GM23338 (cell line): ENCODE data around the gene MOCOS.

Experiments used
- CREB1 ChIP-seq: fragments of 250-450 bp; sonication (Bioruptor Pico); IDR thresholded peaks from 2 replicates; pipeline ENCODE4 v1.5.0; 2020; ENCODE audit warnings: low read depth, mild to moderate bottlenecking, moderate library complexity
- CTCF ChIP-seq, 2 experiments: fragments of 200-600 bp in 1 of 2; sonication (generic) in 1 of 2; conservative IDR thresholded peaks; 2 replicates each; pipeline versions ENCODE4 v1.5.1 to v1.6.1; 2016 to 2017; ENCODE audit warnings: antibody characterized with exemption in 2 of 2, low read depth in 2 of 2, mild to moderate bottlenecking in 2 of 2, moderate library complexity in 1 of 2
- ETS1 ChIP-seq: IDR thresholded peaks from 2 replicates; pipeline ENCODE4 v1.6.1; 2016; ENCODE audit warnings: antibody characterized with exemption
- EZH2 ChIP-seq: fragments of 200-600 bp; sonication (generic); IDR thresholded peaks from one replicate; pipeline ENCODE4 v1.8.0; 2017; ENCODE audit warnings: antibody characterized with exemption, mild to moderate bottlenecking, low read depth; ENCODE audit not compliant: unreplicated experiment
- EZH2phosphoT487 ChIP-seq: fragments of 200-600 bp; sonication (generic); IDR thresholded peaks from one replicate; pipeline ENCODE4 v1.8.1; 2018; ENCODE audit warnings: antibody characterized with exemption; ENCODE audit not compliant: unreplicated experiment
- JUNB ChIP-seq: IDR thresholded peaks from one replicate; pipeline ENCODE4 v1.6.1; 2016; ENCODE audit warnings: antibody characterized with exemption; ENCODE audit not compliant: unreplicated experiment
- NANOG ChIP-seq: IDR thresholded peaks from 2 replicates; pipeline ENCODE4 v1.6.1; 2016; ENCODE audit warnings: antibody characterized with exemption, borderline replicate concordance
- POLR2AphosphoS5 ChIP-seq: IDR thresholded peaks from 2 replicates; pipeline ENCODE4 v1.6.1; 2016; ENCODE audit warnings: antibody characterized with exemption, low read depth
- REST ChIP-seq: IDR thresholded peaks from one replicate; pipeline ENCODE4 v1.6.1; 2018; ENCODE audit warnings: antibody characterized with exemption; ENCODE audit not compliant: unreplicated experiment
- STAT1 ChIP-seq: IDR thresholded peaks from one replicate; pipeline ENCODE4 v1.6.1; 2016; ENCODE audit warnings: antibody characterized with exemption; ENCODE audit not compliant: unreplicated experiment
- ZNF114 ChIP-seq: fragments of 250-450 bp; sonication (Bioruptor Pico); IDR thresholded peaks from 2 replicates; pipeline ENCODE4 v1.5.0; 2020; ENCODE audit warnings: mild to moderate bottlenecking, moderate library complexity
- ZNF331 ChIP-seq: fragments of 250-450 bp; sonication (Bioruptor Pico); IDR thresholded peaks from 2 replicates; pipeline ENCODE4 v1.5.0; 2020; ENCODE audit warnings: low read depth, mild to moderate bottlenecking, moderate library complexity
- ZNF462 ChIP-seq: fragments of 250-450 bp; sonication (Bioruptor Pico); IDR thresholded peaks from 2 replicates; pipeline ENCODE4 v1.5.0; 2020; ENCODE audit warnings: mild to moderate bottlenecking, moderate library complexity

- no peak for TF ChIP-seq CTCF (conservative IDR thresholded peaks at IDR 0.05; ENCODE audit: low read depth in 2 of 2)
- no peak for TF ChIP-seq EZH2
- no peak for TF ChIP-seq EZH2phosphoT487
- no peak for TF ChIP-seq REST
- no peak for TF ChIP-seq POLR2AphosphoS5
- no peak for TF ChIP-seq ETS1
- no peak for TF ChIP-seq CREB1 (CRISPR knock-in tag)
- no peak for TF ChIP-seq ZNF114 (CRISPR knock-in tag)
- no peak for TF ChIP-seq STAT1
- TF ChIP-seq ZNF331 (CRISPR knock-in tag): no peak
- TF ChIP-seq JUNB: no peak
- TF ChIP-seq ZNF462 (CRISPR knock-in tag): no peak
- no peak for TF ChIP-seq NANOG
These were observed 12.5 kb downstream of the MOCOS start for GRCh38 chr18:36199691-36200295.
